ENCODE measurements around the gene DFFA.
A peak's percentile ranks its signal among the peaks of the same experiment; 100 is the strongest.
"Not testable (repeated sequence)": the region's sequence is repeated elsewhere in the genome, so short reads cannot be mapped to it uniquely, and the experiment has no call there.

Gene DFFA

GRCh38 chr1:10504249-10504648, 31.9 kb upstream of the DFFA start:
- DNase-seq: no peak

- no peak for DNase-seq
These were observed 29.9 kb upstream of the DFFA start for GRCh38 chr1:10502206-10502605.

GRCh38 chr1:10498231-10498630, 25.9 kb upstream of the DFFA start:
- DNase-seq: no peak

GRCh38 chr1:10497109-10497508, 24.8 kb upstream of the DFFA start:
- DNase-seq: no peak

- DNase-seq: no peak
These were observed 23.6 kb upstream of the DFFA start for GRCh38 chr1:10495952-10496351.

- DNase-seq: no peak
These were observed 23.1 kb upstream of the DFFA start for GRCh38 chr1:10495475-10495817.

GRCh38 chr1:10494754-10495474, 22.6 kb upstream of the DFFA start:
- peak; percentile 32 for DNase-seq

- DNase-seq: no peak
These were observed 22.1 kb upstream of the DFFA start for GRCh38 chr1:10494418-10494753.

- no peak for DNase-seq
These were observed 18.1 kb upstream of the DFFA start for GRCh38 chr1:10490286-10490970.

- no peak for DNase-seq
These were observed 17.1 kb upstream of the DFFA start for GRCh38 chr1:10489291-10490055.

- DNase-seq: no peak
These were observed 12.2 kb upstream of the DFFA start for GRCh38 chr1:10484521-10484920.

- no peak for DNase-seq
These were observed 8.3 kb upstream of the DFFA start for GRCh38 chr1:10480614-10481013.

GRCh38 chr1:10479296-10479695, 7.0 kb upstream of the DFFA start:
- DNase-seq: no peak

GRCh38 chr1:10475510-10475909, 3.2 kb upstream of the DFFA start:
- DNase-seq: no peak

GRCh38 chr1:10474613-10475507, 2.5 kb upstream of the DFFA start, which contains the start of gene PEX14:
TSS of gene PEX14 (plus strand) at chr1:10474950. CDS start at chr1:10474967, 17 bp downstream.
- peak; percentile 73 for DNase-seq

GRCh38 chr1:10474309-10474612, 1.9 kb upstream of the DFFA start:
- DNase-seq: not testable (repeated sequence)

- DNase-seq: no peak
These were observed 926 bp upstream of the DFFA start for GRCh38 chr1:10473145-10473765.

- DNase-seq: no peak
These were observed 714 bp downstream of the DFFA start for GRCh38 chr1:10471411-10472219.

GRCh38 chr1:10470043-10470442, 2.3 kb downstream of the DFFA start:
- no peak for DNase-seq

GRCh38 chr1:10467078-10467477, 5.3 kb downstream of the DFFA start:
- no peak for DNase-seq

- DNase-seq: no peak
These were observed 13.1 kb downstream of the DFFA start for GRCh38 chr1:10459184-10459583.

GRCh38 chr1:10457875-10458274, 14.5 kb downstream of the DFFA start:
- DNase-seq: no peak
